ENCODE measurements around the gene PRTN3. TPM values are rescaled to one million over a fixed set of nuclear protein-coding genes. Genes with fewer than 3 reads are reported as not detected.
"Not testable (repeated sequence)": the region's sequence is repeated elsewhere in the genome, so short reads cannot be mapped to it uniquely, and the experiment has no call there.

The PRTN3 gene
- total RNA-seq, 1 experiment from 2014 or later = not detected

GRCh38 chr19:866769-867300 is 26.0 kb downstream of the PRTN3 start:
- no peak for DNase-seq (ENCODE audit: low read depth)

GRCh38 chr19:867301-867793 is 26.5 kb downstream of the PRTN3 start:
- no peak for DNase-seq (ENCODE audit: low read depth)

GRCh38 chr19:867855-868457 is 27.2 kb downstream of the PRTN3 start:
- DNase-seq (ENCODE audit: low read depth) = no peak

- no peak for DNase-seq (ENCODE audit: low read depth)
Measured at GRCh38 chr19:868458-869244, 27.9 kb downstream of the PRTN3 start.

- peak; percentile 95 for DNase-seq (ENCODE audit: low read depth)
Measured at GRCh38 chr19:869245-870177, 28.7 kb downstream of the PRTN3 start.

- no peak for DNase-seq (ENCODE audit: low read depth)
Measured at GRCh38 chr19:870314-870713, 29.5 kb downstream of the PRTN3 start.

- no peak for DNase-seq (ENCODE audit: low read depth)
Measured at GRCh38 chr19:870963-871401, 30.2 kb downstream of the PRTN3 start.

GRCh38 chr19:871446-872265 is 30.9 kb downstream of the PRTN3 start:
- DNase-seq (ENCODE audit: low read depth) = no peak

GRCh38 chr19:872266-872951 is 31.6 kb downstream of the PRTN3 start:
- peak; percentile 44 for DNase-seq (ENCODE audit: low read depth)

- DNase-seq (ENCODE audit: low read depth) = peak; percentile 27
Measured at GRCh38 chr19:873084-873483, 32.3 kb downstream of the PRTN3 start.

GRCh38 chr19:873561-874041 is 32.8 kb downstream of the PRTN3 start:
- no peak for DNase-seq (ENCODE audit: low read depth)

GRCh38 chr19:875265-875879 is 34.6 kb downstream of the PRTN3 start:
- no peak for DNase-seq (ENCODE audit: low read depth)

- DNase-seq (ENCODE audit: low read depth) = no peak
Measured at GRCh38 chr19:876089-876488, 35.3 kb downstream of the PRTN3 start.

GRCh38 chr19:876780-877314 is 36.0 kb downstream of the PRTN3 start:
- DNase-seq (ENCODE audit: low read depth) = no peak

- not testable (repeated sequence) for DNase-seq (ENCODE audit: low read depth)
Measured at GRCh38 chr19:877992-878660, 37.3 kb downstream of the PRTN3 start.

GRCh38 chr19:878751-879561 is 38.2 kb downstream of the PRTN3 start:
- DNase-seq (ENCODE audit: low read depth) = not testable (repeated sequence)

GRCh38 chr19:879711-880438 is 39.1 kb downstream of the PRTN3 start:
- no peak for DNase-seq (ENCODE audit: low read depth)

All from M059J (cell line).